ENCODE results near the gene IQSEC1. TPM values are rescaled to one million over a fixed set of nuclear protein-coding genes. Genes with fewer than 3 reads are reported as not detected.

The IQSEC1 gene
- total and polyA plus RNA-seq, 8 donors: 24.9 to 57.0 (median 34.2) TPM

- Histone ChIP-seq H3K27ac (no peak overlapping the region), H3K4me1 (no peaks in the 10 kb centered on the region), H3K36me3 (peaks cover 0 to 100% of the 10 kb centered on the region in 2 donors), H3K9me3 (no peaks in the 10 kb centered on the region), H3K27me3 (no peaks in the 10 kb centered on the region), H3K4me3 (no peak overlapping the region)
- TF ChIP-seq CTCF (IDR thresholded peaks at IDR 0.05): no peak
- no peak for ATAC-seq
- intact Hi-C loops (cut with DNase I): no loop called here
- peak in 1 of 4 donors; percentile 58 for DNase-seq
These were observed 170.0 kb downstream of the IQSEC1 start for GRCh38 chr3:12903000-12903800.

GRCh38 chr3:12902181-12902999 lies 170.8 kb downstream of the IQSEC1 start:
- no peak for TF ChIP-seq CTCF (IDR thresholded peaks at IDR 0.05)
- Histone ChIP-seq H3K4me3 (no peak overlapping the region), H3K9me3 (no peaks in the 10 kb centered on the region), H3K27ac (no peak overlapping the region), H3K27me3 (no peaks in the 10 kb centered on the region), H3K36me3 (peaks cover 0 to 100% of the 10 kb centered on the region in 2 donors), H3K4me1 (no peaks in the 10 kb centered on the region)
- peak in 1 of 4 donors; percentile 71 for DNase-seq
- intact Hi-C loops (cut with DNase I): no loop called here
- peak; percentile 25 for ATAC-seq

DNA sequence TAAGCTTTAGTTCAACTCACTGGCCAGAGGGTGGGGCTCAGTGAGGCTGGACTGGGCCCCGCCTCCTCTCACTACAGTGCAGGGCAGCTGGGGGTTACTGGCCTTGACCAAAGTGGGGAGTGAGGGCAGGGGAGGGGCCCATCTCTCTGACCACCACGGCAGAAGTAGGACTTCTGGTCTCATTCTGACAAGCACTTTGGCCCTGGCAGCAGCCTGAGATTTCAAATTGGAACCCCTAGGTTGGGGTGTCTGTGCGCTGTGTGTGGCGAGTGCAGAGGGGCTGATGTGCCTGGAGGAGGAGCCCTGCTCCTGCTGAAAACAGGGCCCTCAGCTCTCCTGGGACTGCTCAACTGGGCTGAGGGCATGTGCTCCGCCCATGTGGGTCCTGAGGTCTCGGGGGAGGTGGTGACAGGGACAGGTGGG lies 171.6 kb downstream of the IQSEC1 start:
- DNase-seq: peak in 1 of 4 donors; percentile 34
- Histone ChIP-seq H3K9me3 (no peaks in the 10 kb centered on the region), H3K4me3 (no peak overlapping the region), H3K4me1 (peaks cover 0 to 4% of the 10 kb centered on the region in 2 donors), H3K27me3 (no peaks in the 10 kb centered on the region), H3K36me3 (peaks cover 0 to 94% of the 10 kb centered on the region in 2 donors), H3K27ac (no peak overlapping the region)
- intact Hi-C loops (cut with DNase I): no loop called here
- no peak for TF ChIP-seq CTCF (IDR thresholded peaks at IDR 0.05)
- no peak for ATAC-seq

- Histone ChIP-seq H3K36me3 (peaks cover 0 to 88% of the 10 kb centered on the region in 2 donors), H3K4me1 (peaks cover 0 to 11% of the 10 kb centered on the region in 2 donors), H3K9me3 (no peaks in the 10 kb centered on the region), H3K4me3 (no peak overlapping the region), H3K27me3 (no peaks in the 10 kb centered on the region), H3K27ac (no peak overlapping the region)
- intact Hi-C loops (cut with DNase I): no loop called here
- peak in 1 of 4 donors; percentile 69 for DNase-seq
- no peak for TF ChIP-seq CTCF (IDR thresholded peaks at IDR 0.05)
- no peak for ATAC-seq
These were observed 172.3 kb downstream of the IQSEC1 start for GRCh38 chr3:12900885-12901411.
